SK-N-SH (cell line): ENCODE data around the gene SIX4. TPM values are rescaled to one million over a fixed set of nuclear protein-coding genes. Genes with fewer than 3 reads are reported as not detected.

ENCODE experiments used
- CTCF ChIA-PET: fragments of 300-600, 350-600 bp; formaldehyde crosslinking; extraction: SDS; loops from one replicate; lab custom pipeline; 2021; lab: Yijun Ruan, JAX
- POLR2A ChIA-PET: fragments of 350-600 bp; sonication (Branson Sonifier 250); formaldehyde crosslinking; extraction: SDS; loops from one replicate; lab custom pipeline; 2020; ENCODE audit warnings: antibody characterized with exemption, inconsistent platforms; lab: Yijun Ruan, JAX
- DNase-seq: peaks from one replicate; pipeline ENCODE4 v3.0.0; 2012
- H2AFZ ChIP-seq: fragments of 200-600 bp; sonication (generic); 2 replicates; pipeline ENCODE4 v1.8.1; 2016; ENCODE audit warnings: antibody characterized with exemption, mild to moderate bottlenecking, low read depth
- H3F3A ChIP-seq: fragments of 200-600 bp; sonication (generic); replicated peaks from 2 replicates; pipeline ENCODE3; 2016; ENCODE audit warnings: antibody characterized with exemption, mild to moderate bottlenecking; ENCODE audit not compliant: insufficient read depth
- H3K27ac ChIP-seq, 2 experiments: fragments of 200-500 bp in 1 of 2; fragments of 200-600 bp in 1 of 2; sonication (Bioruptor generic) in 1 of 2; sonication (generic), shearing (Covaris generic) in 1 of 2; 2 replicates each; pipeline versions ENCODE4 v1.5.1 to v1.6.1; 2014 to 2016; ENCODE audit warnings: low read depth in 2 of 2, inconsistent platforms in 1 of 2, low read length in 1 of 2, mild to moderate bottlenecking in 1 of 2, mixed read lengths in 1 of 2
- H3K27me3 ChIP-seq: fragments of 200-600 bp; sonication (generic), shearing (Covaris generic); 2 replicates; pipeline ENCODE4 v1.6.1; 2016; ENCODE audit warnings: mixed run types; ENCODE audit not compliant: insufficient read depth
- H3K36me3 ChIP-seq, 2 experiments: fragments of 200-500 bp in 1 of 2; fragments of 200-600 bp in 1 of 2; sonication (Bioruptor generic) in 1 of 2; sonication (generic) in 1 of 2; replicated peaks in 1 of 2; 2 replicates each; pipeline versions ENCODE3 to v1.5.1; 2014 to 2016; ENCODE audit warnings: low read length in 1 of 2, mild to moderate bottlenecking in 1 of 2; ENCODE audit not compliant: insufficient read depth in 2 of 2, control insufficient read depth in 1 of 2
- H3K4me1 ChIP-seq, 2 experiments: fragments of 200-500 bp in 1 of 2; fragments of 200-600 bp in 1 of 2; sonication (Bioruptor generic) in 1 of 2; sonication (generic), shearing (Covaris generic) in 1 of 2; 2 replicates each; pipeline versions ENCODE4 v1.5.1 to v1.6.1; 2014 to 2016; ENCODE audit warnings: low read depth in 1 of 2, low read length in 1 of 2, mixed run types in 1 of 2; ENCODE audit not compliant: insufficient read depth in 2 of 2, control insufficient read depth in 1 of 2
- H3K4me2 ChIP-seq: fragments of 200-600 bp; sonication (generic), shearing (Covaris generic); 2 replicates; pipeline ENCODE4 v1.6.1; 2017; ENCODE audit warnings: mixed run types
- H3K4me3 ChIP-seq, 2 experiments: fragments of 200-500 bp in 1 of 2; fragments of 200-600 bp in 1 of 2; sonication (Bioruptor generic) in 1 of 2; sonication (generic), shearing (Covaris generic) in 1 of 2; 2 replicates each; pipeline versions ENCODE4 v1.5.1 to v1.8.1; 2014 to 2016; ENCODE audit warnings: low read depth in 2 of 2, inconsistent platforms in 1 of 2, low read length in 1 of 2, mild to moderate bottlenecking in 1 of 2, mixed read lengths in 1 of 2, moderate library complexity in 1 of 2
- H3K79me2 ChIP-seq: fragments of 200-600 bp; sonication (generic); 2 replicates; pipeline ENCODE4 v1.8.1; 2017; ENCODE audit warnings: mild to moderate bottlenecking; ENCODE audit not compliant: insufficient read depth
- H3K9ac ChIP-seq: fragments of 200-600 bp; sonication (generic); 2 replicates; pipeline ENCODE4 v1.6.1; 2017; ENCODE audit warnings: mixed run types
- H3K9me2 ChIP-seq: fragments of 200-600 bp; sonication (generic); 2 replicates; pipeline ENCODE4 v1.6.1; 2017; ENCODE audit warnings: mixed run types
- H3K9me3 ChIP-seq: fragments of 200-600 bp; sonication (generic); 2 replicates; pipeline ENCODE4 v1.6.1; 2017; ENCODE audit warnings: mixed run types, mild to moderate bottlenecking, moderate library complexity
- H4K20me1 ChIP-seq: fragments of 200-600 bp; sonication (generic); 2 replicates; pipeline ENCODE4 v1.6.1; 2017; ENCODE audit warnings: mild to moderate bottlenecking, mixed run types; ENCODE audit not compliant: insufficient read depth
- EZH2phosphoT487 ChIP-seq: fragments of 200-600 bp; sonication (generic); IDR thresholded peaks from 2 replicates; pipeline ENCODE4 v1.6.1; 2017; ENCODE audit warnings: low read depth, mixed run types, mild to moderate bottlenecking, antibody characterized with exemption, moderate library complexity, borderline replicate concordance
- FOXJ3 ChIP-seq: sonication (generic); formaldehyde crosslinking; IDR thresholded peaks from 2 replicates; pipeline ENCODE4 v1.5.1; 2020; ENCODE audit warnings: mild to moderate bottlenecking, missing genetic modification reagents
- JUND ChIP-seq: IDR thresholded peaks from 2 replicates; pipeline ENCODE4 v1.4.0; 2012
- MEF2A ChIP-seq: IDR thresholded peaks from 2 replicates; pipeline ENCODE4 v1.4.0; 2012; ENCODE audit warnings: low read depth, borderline replicate concordance
- NFIC ChIP-seq: IDR thresholded peaks from 2 replicates; pipeline ENCODE4 v1.4.0; 2012; ENCODE audit warnings: borderline replicate concordance
- NRF1 ChIP-seq: IDR thresholded peaks from 2 replicates; pipeline ENCODE4 v1.6.1; 2012; ENCODE audit warnings: low read depth, mild to moderate bottlenecking, low read length
- PBX3 ChIP-seq: IDR thresholded peaks from 2 replicates; pipeline ENCODE4; 2012
- POLR2AphosphoS5 ChIP-seq: IDR thresholded peaks from 2 replicates; pipeline ENCODE4 v1.6.1; 2012; ENCODE audit warnings: low read depth, low read length
- RCOR1 ChIP-seq: fragments of 150-350 bp; IDR thresholded peaks from 2 replicates; pipeline ENCODE4 v1.6.1; 2017; ENCODE audit warnings: antibody characterized with exemption, low read length
- RFX5 ChIP-seq: IDR thresholded peaks from 2 replicates; pipeline ENCODE4 v1.6.1; 2012; ENCODE audit warnings: mild to moderate bottlenecking, improper control_type of control experiment, low read length
- SIN3A ChIP-seq: IDR thresholded peaks from 2 replicates; pipeline ENCODE4 v1.6.1; 2012; ENCODE audit warnings: low read depth, mild to moderate bottlenecking, low read length, moderate library complexity, borderline replicate concordance
- SMC3 ChIP-seq: IDR thresholded peaks from 2 replicates; pipeline ENCODE4 v1.6.1; 2012; ENCODE audit warnings: low read depth, low read length, improper control_type of control experiment
- TAF1 ChIP-seq: IDR thresholded peaks from 2 replicates; pipeline ENCODE4 v1.6.1; 2012; ENCODE audit warnings: low read depth, mild to moderate bottlenecking, low read length, moderate library complexity, borderline replicate concordance
- TEAD4 ChIP-seq: IDR thresholded peaks from 2 replicates; pipeline ENCODE4 v1.4.0; 2012; ENCODE audit warnings: mild to moderate bottlenecking, borderline replicate concordance; ENCODE audit not compliant: insufficient read depth
- USF1 ChIP-seq: IDR thresholded peaks from 2 replicates; pipeline ENCODE4 v1.4.0; 2012; ENCODE audit warnings: low read depth, borderline replicate concordance
- USF2 ChIP-seq: fragments of 150-350 bp; IDR thresholded peaks from 2 replicates; pipeline ENCODE4 v1.6.1; 2017; ENCODE audit warnings: antibody characterized with exemption, low read length, low read depth, borderline replicate concordance
- YY1 ChIP-seq: IDR thresholded peaks from 2 replicates; pipeline ENCODE4 v1.4.0; 2012; ENCODE audit warnings: low read depth, mild to moderate bottlenecking
- ZBTB33 ChIP-seq: IDR thresholded peaks from 2 replicates; pipeline ENCODE4 v1.4.0; 2012; ENCODE audit warnings: low read depth, borderline replicate concordance
- WGBS: methylation state at CpG from one replicate; pipeline ENCODE4 v1.1.6; 2017; ENCODE audit warnings: low lambda C conversion rate; 5-methylcytosine and 5-hydroxymethylcytosine counted together
- polyA plus RNA-seq, 3 experiments: library from polyadenylated mRNA; depleted of rRNA; stranded (reverse); fragments of >200 nt; gene quantifications; 2 replicates each; pipeline ENCODE4 v1.2.3, GENCODE V29; 2012
- TF ChIP-seq, protein P1 (sequence below): fragments of 200-600 bp; sonication (generic); IDR thresholded peaks from 2 replicates; pipeline ENCODE4 v1.6.1; 2017; ENCODE audit warnings: antibody characterized with exemption, mild to moderate bottlenecking, moderate library complexity

The SIX4 gene
- polyA plus RNA-seq, 1 of the 3 experiments (the other 2 are of a cell fraction), result 3.3 TPM

GRCh38 chr14:60735416-60735815 lies 11.3 kb upstream of the SIX4 start:
- Histone ChIP-seq H3K27me3 (no peaks in the 10 kb centered on the region), H3K27ac (peak overlapping the region; percentile 69 to 85; a peak in 3 of 4 replicates), H2AFZ (peak overlapping the region; percentile 90), H3K9ac (peak overlapping the region; percentile 84), H3K9me2 (no peaks in the 10 kb centered on the region), H3K9me3 (no peaks in the 10 kb centered on the region), H3K4me1 (peaks cover 5 to 8% of the 10 kb centered on the region in 2 experiments; a peak in 3 of 4 replicates), H3K79me2 (peaks cover 57% of the 10 kb centered on the region), H3K4me2 (peak overlapping the region; percentile 72), H3K36me3 (no peaks in the 10 kb centered on the region), H3F3A (peaks cover 11% of the 10 kb centered on the region), H3K4me3 (peak overlapping the region; percentile 85 to 99), H4K20me1 (peaks cover 5% of the 10 kb centered on the region; the same call in 1 of the 2 replicates)
- ChIA-PET CTCF (no interaction called here), POLR2A (no interaction called here)
- TF ChIP-seq SMC3 (no peak), YY1 (peak; percentile 27; the same call in 1 of the 2 replicates)
- WGBS, result 2% methylated on average over 5 of the region's 5 CpGs
- no peak for DNase-seq

DNA sequence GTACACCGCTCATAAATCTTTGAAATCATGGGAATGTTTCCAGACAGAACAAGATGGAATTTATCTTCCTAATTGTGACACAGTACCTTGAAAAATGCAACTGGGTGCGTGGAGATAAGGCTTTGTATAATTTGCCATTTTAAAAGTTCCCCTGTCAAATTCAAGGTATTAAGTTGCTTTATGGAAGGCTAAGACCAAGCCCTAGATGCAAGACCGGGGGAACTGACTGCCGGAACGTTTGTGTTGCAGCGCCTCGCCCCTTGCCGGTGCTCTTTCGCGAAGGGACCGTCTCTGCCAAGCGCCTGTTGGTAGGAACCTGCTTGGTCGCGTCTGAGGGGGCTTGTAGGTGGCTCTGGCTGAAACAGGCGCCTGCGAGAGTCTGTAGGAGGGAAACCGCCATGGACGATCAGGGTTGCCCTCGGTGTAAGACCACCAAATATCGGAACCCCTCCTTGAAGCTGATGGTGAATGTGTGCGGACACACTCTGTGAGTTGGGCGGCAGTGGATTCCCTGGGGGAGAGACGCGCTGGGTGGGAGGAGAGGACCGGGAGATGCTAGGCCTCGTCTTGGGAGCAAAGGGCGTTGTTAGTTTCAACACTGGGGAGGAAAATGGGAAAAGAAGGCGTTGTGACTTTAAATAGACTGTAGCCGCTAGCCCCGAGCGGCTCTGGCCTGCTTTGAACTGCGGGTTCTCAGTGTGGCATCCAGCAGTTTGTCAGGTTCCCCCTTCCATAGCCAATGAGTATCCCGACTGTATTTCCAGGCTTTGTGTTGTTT lies 10.5 kb upstream of the SIX4 start, which contains the start of gene MNAT1:
MNAT1 (plus strand) TSS at position 297 of the 778 bp plus-strand sequence; CDS start at position 399, 102 bp downstream.
- Histone ChIP-seq H3K4me3 (peak within 1 kb of the TSS; percentile 85 to 99), H3K9ac (peak within 1 kb of the TSS; percentile 84), H3K9me2 (no peaks in the 10 kb centered on the region), H3K4me2 (peak within 1 kb of the TSS; percentile 72), H3K4me1 (peaks cover 5 to 8% of the 10 kb centered on the region in 2 experiments; a peak in 3 of 4 replicates), H3F3A (peaks cover 11% of the 10 kb centered on the region), H4K20me1 (peaks cover 5% of the 10 kb centered on the region; the same call in 1 of the 2 replicates), H2AFZ (peak within 1 kb of the TSS; percentile 90), H3K36me3 (no peaks in the 10 kb centered on the region), H3K27ac (peak within 1 kb of the TSS; percentile 69 to 85), H3K79me2 (peaks cover 49% of the 10 kb centered on the region), H3K27me3 (no peaks in the 10 kb centered on the region), H3K9me3 (no peaks in the 10 kb centered on the region)
- CTCF ChIA-PET, result interaction anchor here (0.6 to 1.2 kb wide), 2 partner anchors 11 to 27 kb away, joined by 4 read pairs; no protein-coding TSS in a partner anchor
- under 1% methylated on average over 27 of the region's 33 CpGs for WGBS
- POLR2A ChIA-PET, result no interaction called here
- DNase-seq, result peak; percentile 79
- TF ChIP-seq PBX3 (no peak), MEF2A (no peak), ZBTB33 (no peak), FOXJ3 (CRISPR knock-in tag) (no peak), TAF1 (peak; percentile 100), EZH2phosphoT487 (no peak), JUND (no peak), USF1 (no peak; the same call in 1 of the 2 replicates), TEAD4 (no peak), USF2 (no peak), RCOR1 (peak; percentile 67), POLR2AphosphoS5 (peak; percentile 93), RFX5 (peak; percentile 60; the same call in 1 of the 2 replicates), SMC3 (peak; percentile 36), NRF1 (no peak), SIN3A (peak; percentile 92; the same call in 1 of the 2 replicates), NFIC (no peak; the same call in 1 of the 2 replicates)
- TF ChIP-seq, protein P1, sequence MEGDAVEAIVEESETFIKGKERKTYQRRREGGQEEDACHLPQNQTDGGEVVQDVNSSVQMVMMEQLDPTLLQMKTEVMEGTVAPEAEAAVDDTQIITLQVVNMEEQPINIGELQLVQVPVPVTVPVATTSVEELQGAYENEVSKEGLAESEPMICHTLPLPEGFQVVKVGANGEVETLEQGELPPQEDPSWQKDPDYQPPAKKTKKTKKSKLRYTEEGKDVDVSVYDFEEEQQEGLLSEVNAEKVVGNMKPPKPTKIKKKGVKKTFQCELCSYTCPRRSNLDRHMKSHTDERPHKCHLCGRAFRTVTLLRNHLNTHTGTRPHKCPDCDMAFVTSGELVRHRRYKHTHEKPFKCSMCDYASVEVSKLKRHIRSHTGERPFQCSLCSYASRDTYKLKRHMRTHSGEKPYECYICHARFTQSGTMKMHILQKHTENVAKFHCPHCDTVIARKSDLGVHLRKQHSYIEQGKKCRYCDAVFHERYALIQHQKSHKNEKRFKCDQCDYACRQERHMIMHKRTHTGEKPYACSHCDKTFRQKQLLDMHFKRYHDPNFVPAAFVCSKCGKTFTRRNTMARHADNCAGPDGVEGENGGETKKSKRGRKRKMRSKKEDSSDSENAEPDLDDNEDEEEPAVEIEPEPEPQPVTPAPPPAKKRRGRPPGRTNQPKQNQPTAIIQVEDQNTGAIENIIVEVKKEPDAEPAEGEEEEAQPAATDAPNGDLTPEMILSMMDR, result no peak
